K562 (cell line): ENCODE measurements around the gene TMEM63A. TPM values are rescaled to one million over a fixed set of nuclear protein-coding genes. Genes with fewer than 3 reads are reported as not detected.
A peak's percentile ranks its signal among the peaks of the same experiment; 100 is the strongest.

Source experiments
- ARID1B ChIP-seq: fragments of 450-650 bp; IDR thresholded peaks from 2 replicates; pipeline ENCODE4 v1.6.1; 2016; ENCODE audit warnings: antibody characterized with exemption, mild to moderate bottlenecking, inconsistent platforms
- BACH1 ChIP-seq: fragments of 200-800 bp; sonication (Bioruptor generic); IDR thresholded peaks from 2 replicates; pipeline ENCODE4 v1.6.1; 2016; ENCODE audit warnings: missing genetic modification characterization, missing compliant biosample characterization
- CBX5 ChIP-seq: IDR thresholded peaks from 2 replicates; pipeline ENCODE4 v1.6.1; 2014; ENCODE audit warnings: low read depth, borderline replicate concordance
- CXXC5 ChIP-seq: fragments of 250-450 bp; sonication (Bioruptor Pico); IDR thresholded peaks from 2 replicates; pipeline ENCODE4 v1.8.0; 2022; ENCODE audit warnings: inconsistent platforms, mild to moderate bottlenecking, moderate library complexity
- HDAC6 ChIP-seq: IDR thresholded peaks from 2 replicates; pipeline ENCODE4 v1.6.1; 2012; ENCODE audit warnings: low read depth, mild to moderate bottlenecking, control low read depth, inconsistent platforms, low read length, moderate library complexity
- KLF16 ChIP-seq: IDR thresholded peaks from 2 replicates; pipeline ENCODE4 v1.6.1; 2016; ENCODE audit warnings: antibody characterized with exemption
- NFE2 ChIP-seq: IDR thresholded peaks from 2 replicates; pipeline ENCODE4 v1.6.1; 2014; ENCODE audit warnings: antibody characterized with exemption, low read depth
- RBBP5 ChIP-seq: fragments of 200-600 bp; sonication (generic); IDR thresholded peaks from 2 replicates; pipeline ENCODE4 v1.6.1; 2012; ENCODE audit warnings: borderline replicate concordance, mild to moderate bottlenecking, low read length, control low read depth, inconsistent platforms; ENCODE audit not compliant: insufficient read depth, poor library complexity, severe bottlenecking
- TCFL5 ChIP-seq: fragments of 250-450 bp; sonication (Bioruptor Pico); conservative IDR thresholded peaks from 2 replicates; pipeline ENCODE4 v1.6.1; 2021; ENCODE audit warnings: mild to moderate bottlenecking, moderate library complexity, matching md5 sums
- THRAP3 ChIP-seq: fragments of 450-650 bp; IDR thresholded peaks from 2 replicates; pipeline ENCODE4 v1.6.1; 2016; ENCODE audit warnings: mild to moderate bottlenecking, inconsistent platforms, borderline replicate concordance
- XRCC4 ChIP-seq: IDR thresholded peaks from one replicate; pipeline ENCODE4 v1.6.1; 2011; ENCODE audit not compliant: insufficient read depth, insufficient read length; ENCODE audit errors: extremely low read depth
- ZNF764 ChIP-seq: fragments of 250-450 bp; sonication (Bioruptor Pico); IDR thresholded peaks from 2 replicates; pipeline ENCODE4 v1.4.0; 2020; ENCODE audit warnings: low read depth, mild to moderate bottlenecking, moderate library complexity
- polyA plus RNA-seq, 8 experiments: library from polyadenylated mRNA; depleted of rRNA in 4 of 8; stranded (reverse) in 5 of 8; unstranded in 3 of 8; fragments of >200 nt; fragmentation: Nextera tagmentation in 2 of 8; fragmentation: Illumina TruSeq in 1 of 8; extraction: Ambion mirVana in 2 of 8; extraction: Trizol in 1 of 8; gene quantifications; 2 replicates each; pipeline versions ENCODE4 v1.2.1 to v1.2.3, GENCODE V29; 2011 to 2014; ENCODE audit warnings: inconsistent platforms in 1 of 8, missing spikeins in 1 of 8
- total RNA-seq, 7 experiments: library from RNA; depleted of rRNA in 6 of 7; stranded (reverse); fragments of >200 nt in 6 of 7; fragmentation: Illumina TruSeq in 2 of 7; extraction: Trizol in 2 of 7; gene quantifications; 2 replicates each; pipeline versions ENCODE4 v1.2.1 to v1.2.3, GENCODE V29; 2011 to 2021; ENCODE audit warnings: low replicate concordance in 1 of 7
- TF ChIP-seq, protein P1 (sequence below): fragments of 450-650 bp; IDR thresholded peaks from 2 replicates; pipeline ENCODE4 v1.7.1; 2018; ENCODE audit warnings: mild to moderate bottlenecking, low read depth; ENCODE audit not compliant: partially characterized antibody
- TF ChIP-seq, protein P2 (sequence below): sonication (generic); formaldehyde crosslinking; IDR thresholded peaks from 2 replicates; pipeline ENCODE4 v1.8.0; 2022; ENCODE audit warnings: mild to moderate bottlenecking, missing genetic modification reagents
- TF ChIP-seq, protein P3 (sequence below): fragments of 450-650 bp; IDR thresholded peaks from 2 replicates; pipeline ENCODE4 v1.6.1; 2016
- TF ChIP-seq, protein P4 (sequence below): fragments of 250-450 bp; sonication (Bioruptor Pico); IDR thresholded peaks from 2 replicates; pipeline ENCODE4 v1.4.0; 2020
- TF ChIP-seq, protein P5 (sequence below): fragments of 250-450 bp; sonication (Bioruptor Pico); IDR thresholded peaks from 2 replicates; pipeline ENCODE4 v1.8.0; 2021; ENCODE audit warnings: moderate library complexity, mild to moderate bottlenecking, inconsistent platforms

TMEM63A gene
- total and polyA plus RNA-seq, 9 of the 15 experiments (the other 6 are each of a cell fraction or from before 2014, with no cell fraction given), result 2.0 to 54.6 (median 17.5) TPM

DNA sequence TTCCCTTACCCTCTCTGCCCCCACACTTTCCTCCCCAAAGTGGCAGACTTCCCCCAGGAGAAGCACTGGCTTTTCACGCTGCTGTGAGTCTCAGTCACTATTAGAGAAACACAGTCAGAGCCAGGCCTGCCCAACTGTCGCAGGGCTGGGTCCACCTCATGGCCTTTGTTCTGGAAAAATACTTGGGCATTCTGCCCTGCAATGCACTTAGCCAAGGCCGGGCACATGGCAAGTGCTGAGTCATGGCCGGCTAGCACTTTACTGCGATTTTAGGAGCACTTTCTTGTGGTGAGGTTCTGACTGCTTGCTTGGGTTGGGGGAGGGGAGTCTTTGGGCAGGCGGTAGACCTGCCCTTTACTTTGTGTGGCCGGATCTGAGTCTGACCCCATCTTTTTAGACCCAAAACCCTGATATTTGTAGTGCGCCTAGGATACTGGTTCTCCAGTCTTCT lies 64.5 kb downstream of the TMEM63A start (continued):
- TF ChIP-seq, protein P1, sequence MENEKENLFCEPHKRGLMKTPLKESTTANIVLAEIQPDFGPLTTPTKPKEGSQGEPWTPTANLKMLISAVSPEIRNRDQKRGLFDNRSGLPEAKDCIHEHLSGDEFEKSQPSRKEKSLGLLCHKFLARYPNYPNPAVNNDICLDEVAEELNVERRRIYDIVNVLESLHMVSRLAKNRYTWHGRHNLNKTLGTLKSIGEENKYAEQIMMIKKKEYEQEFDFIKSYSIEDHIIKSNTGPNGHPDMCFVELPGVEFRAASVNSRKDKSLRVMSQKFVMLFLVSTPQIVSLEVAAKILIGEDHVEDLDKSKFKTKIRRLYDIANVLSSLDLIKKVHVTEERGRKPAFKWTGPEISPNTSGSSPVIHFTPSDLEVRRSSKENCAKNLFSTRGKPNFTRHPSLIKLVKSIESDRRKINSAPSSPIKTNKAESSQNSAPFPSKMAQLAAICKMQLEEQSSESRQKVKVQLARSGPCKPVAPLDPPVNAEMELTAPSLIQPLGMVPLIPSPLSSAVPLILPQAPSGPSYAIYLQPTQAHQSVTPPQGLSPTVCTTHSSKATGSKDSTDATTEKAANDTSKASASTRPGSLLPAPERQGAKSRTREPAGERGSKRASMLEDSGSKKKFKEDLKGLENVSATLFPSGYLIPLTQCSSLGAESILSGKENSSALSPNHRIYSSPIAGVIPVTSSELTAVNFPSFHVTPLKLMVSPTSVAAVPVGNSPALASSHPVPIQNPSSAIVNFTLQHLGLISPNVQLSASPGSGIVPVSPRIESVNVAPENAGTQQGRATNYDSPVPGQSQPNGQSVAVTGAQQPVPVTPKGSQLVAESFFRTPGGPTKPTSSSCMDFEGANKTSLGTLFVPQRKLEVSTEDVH, result no peak
- TF ChIP-seq, protein P2, sequence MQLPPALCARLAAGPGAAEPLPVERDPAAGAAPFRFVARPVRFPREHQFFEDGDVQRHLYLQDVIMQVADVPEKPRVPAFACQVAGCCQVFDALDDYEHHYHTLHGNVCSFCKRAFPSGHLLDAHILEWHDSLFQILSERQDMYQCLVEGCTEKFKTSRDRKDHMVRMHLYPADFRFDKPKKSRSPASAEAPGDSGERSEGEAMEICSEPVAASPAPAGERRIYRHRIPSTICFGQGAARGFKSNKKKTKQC (CRISPR knock-in tag), result no peak
- TF ChIP-seq TCFL5 (CRISPR knock-in tag), result no peak
- TF ChIP-seq, protein P3, sequence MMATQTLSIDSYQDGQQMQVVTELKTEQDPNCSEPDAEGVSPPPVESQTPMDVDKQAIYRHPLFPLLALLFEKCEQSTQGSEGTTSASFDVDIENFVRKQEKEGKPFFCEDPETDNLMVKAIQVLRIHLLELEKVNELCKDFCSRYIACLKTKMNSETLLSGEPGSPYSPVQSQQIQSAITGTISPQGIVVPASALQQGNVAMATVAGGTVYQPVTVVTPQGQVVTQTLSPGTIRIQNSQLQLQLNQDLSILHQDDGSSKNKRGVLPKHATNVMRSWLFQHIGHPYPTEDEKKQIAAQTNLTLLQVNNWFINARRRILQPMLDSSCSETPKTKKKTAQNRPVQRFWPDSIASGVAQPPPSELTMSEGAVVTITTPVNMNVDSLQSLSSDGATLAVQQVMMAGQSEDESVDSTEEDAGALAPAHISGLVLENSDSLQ, result no peak
- TF ChIP-seq CXXC5 (CRISPR knock-in tag), result no peak
- TF ChIP-seq HDAC6, result no peak
- TF ChIP-seq, protein P4, sequence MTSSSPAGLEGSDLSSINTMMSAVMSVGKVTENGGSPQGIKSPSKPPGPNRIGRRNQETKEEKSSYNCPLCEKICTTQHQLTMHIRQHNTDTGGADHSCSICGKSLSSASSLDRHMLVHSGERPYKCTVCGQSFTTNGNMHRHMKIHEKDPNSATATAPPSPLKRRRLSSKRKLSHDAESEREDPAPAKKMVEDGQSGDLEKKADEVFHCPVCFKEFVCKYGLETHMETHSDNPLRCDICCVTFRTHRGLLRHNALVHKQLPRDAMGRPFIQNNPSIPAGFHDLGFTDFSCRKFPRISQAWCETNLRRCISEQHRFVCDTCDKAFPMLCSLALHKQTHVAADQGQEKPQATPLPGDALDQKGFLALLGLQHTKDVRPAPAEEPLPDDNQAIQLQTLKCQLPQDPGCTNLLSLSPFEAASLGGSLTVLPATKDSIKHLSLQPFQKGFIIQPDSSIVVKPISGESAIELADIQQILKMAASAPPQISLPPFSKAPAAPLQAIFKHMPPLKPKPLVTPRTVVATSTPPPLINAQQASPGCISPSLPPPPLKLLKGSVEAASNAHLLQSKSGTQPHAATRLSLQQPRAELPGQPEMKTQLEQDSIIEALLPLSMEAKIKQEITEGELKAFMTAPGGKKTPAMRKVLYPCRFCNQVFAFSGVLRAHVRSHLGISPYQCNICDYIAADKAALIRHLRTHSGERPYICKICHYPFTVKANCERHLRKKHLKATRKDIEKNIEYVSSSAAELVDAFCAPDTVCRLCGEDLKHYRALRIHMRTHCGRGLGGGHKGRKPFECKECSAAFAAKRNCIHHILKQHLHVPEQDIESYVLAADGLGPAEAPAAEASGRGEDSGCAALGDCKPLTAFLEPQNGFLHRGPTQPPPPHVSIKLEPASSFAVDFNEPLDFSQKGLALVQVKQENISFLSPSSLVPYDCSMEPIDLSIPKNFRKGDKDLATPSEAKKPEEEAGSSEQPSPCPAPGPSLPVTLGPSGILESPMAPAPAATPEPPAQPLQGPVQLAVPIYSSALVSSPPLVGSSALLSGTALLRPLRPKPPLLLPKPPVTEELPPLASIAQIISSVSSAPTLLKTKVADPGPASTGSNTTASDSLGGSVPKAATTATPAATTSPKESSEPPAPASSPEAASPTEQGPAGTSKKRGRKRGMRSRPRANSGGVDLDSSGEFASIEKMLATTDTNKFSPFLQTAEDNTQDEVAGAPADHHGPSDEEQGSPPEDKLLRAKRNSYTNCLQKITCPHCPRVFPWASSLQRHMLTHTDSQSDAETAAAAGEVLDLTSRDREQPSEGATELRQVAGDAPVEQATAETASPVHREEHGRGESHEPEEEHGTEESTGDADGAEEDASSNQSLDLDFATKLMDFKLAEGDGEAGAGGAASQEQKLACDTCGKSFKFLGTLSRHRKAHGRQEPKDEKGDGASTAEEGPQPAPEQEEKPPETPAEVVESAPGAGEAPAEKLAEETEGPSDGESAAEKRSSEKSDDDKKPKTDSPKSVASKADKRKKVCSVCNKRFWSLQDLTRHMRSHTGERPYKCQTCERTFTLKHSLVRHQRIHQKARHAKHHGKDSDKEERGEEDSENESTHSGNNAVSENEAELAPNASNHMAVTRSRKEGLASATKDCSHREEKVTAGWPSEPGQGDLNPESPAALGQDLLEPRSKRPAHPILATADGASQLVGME, result no peak
- TF ChIP-seq RBBP5, result no peak
- TF ChIP-seq KLF16, result no peak
- no peak for TF ChIP-seq CBX5
- no peak for TF ChIP-seq THRAP3
- TF ChIP-seq XRCC4, result no peak
- TF ChIP-seq, protein P5, sequence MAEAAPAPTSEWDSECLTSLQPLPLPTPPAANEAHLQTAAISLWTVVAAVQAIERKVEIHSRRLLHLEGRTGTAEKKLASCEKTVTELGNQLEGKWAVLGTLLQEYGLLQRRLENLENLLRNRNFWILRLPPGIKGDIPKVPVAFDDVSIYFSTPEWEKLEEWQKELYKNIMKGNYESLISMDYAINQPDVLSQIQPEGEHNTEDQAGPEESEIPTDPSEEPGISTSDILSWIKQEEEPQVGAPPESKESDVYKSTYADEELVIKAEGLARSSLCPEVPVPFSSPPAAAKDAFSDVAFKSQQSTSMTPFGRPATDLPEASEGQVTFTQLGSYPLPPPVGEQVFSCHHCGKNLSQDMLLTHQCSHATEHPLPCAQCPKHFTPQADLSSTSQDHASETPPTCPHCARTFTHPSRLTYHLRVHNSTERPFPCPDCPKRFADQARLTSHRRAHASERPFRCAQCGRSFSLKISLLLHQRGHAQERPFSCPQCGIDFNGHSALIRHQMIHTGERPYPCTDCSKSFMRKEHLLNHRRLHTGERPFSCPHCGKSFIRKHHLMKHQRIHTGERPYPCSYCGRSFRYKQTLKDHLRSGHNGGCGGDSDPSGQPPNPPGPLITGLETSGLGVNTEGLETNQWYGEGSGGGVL, result no peak
- peak; percentile 96 for TF ChIP-seq NFE2
- peak; percentile 47 for TF ChIP-seq ARID1B
- TF ChIP-seq BACH1 (tag), result peak; percentile 92
- no peak for TF ChIP-seq ZNF764 (CRISPR knock-in tag)
